HG03520 (cell line): Measurements from ENCODE around the gene ERC2.

Source experiments
- ATAC-seq: cut with Tn5 transposase; IDR thresholded peaks from one replicate; pipeline ENCODE4 v1.9.1; 2021; ENCODE audit warnings: mild to moderate bottlenecking, moderate library complexity; ENCODE audit not compliant: unreplicated experiment

The ERC2 gene

GRCh38 chr3:55636300-55637195 lies 831.7 kb downstream of the ERC2 start:
- no peak for ATAC-seq

GRCh38 chr3:55634345-55634744 lies 833.9 kb downstream of the ERC2 start:
- no peak for ATAC-seq

GRCh38 chr3:55633333-55633732 lies 834.9 kb downstream of the ERC2 start:
- ATAC-seq = no peak

GRCh38 chr3:55631766-55632331 lies 836.4 kb downstream of the ERC2 start:
- no peak for ATAC-seq

- ATAC-seq = no peak
Measured at GRCh38 chr3:55630921-55631299, 837.4 kb downstream of the ERC2 start.

- no peak for ATAC-seq
Measured at GRCh38 chr3:55630280-55630920, 837.9 kb downstream of the ERC2 start.

GRCh38 chr3:55629432-55629831 lies 838.8 kb downstream of the ERC2 start:
- no peak for ATAC-seq

- ATAC-seq = no peak
Measured at GRCh38 chr3:55626279-55626665, 842.0 kb downstream of the ERC2 start.

- ATAC-seq = no peak
Measured at GRCh38 chr3:55624238-55624637, 844.0 kb downstream of the ERC2 start.

- no peak for ATAC-seq
Measured at GRCh38 chr3:55623786-55624185, 844.5 kb downstream of the ERC2 start.

GRCh38 chr3:55622733-55623132 lies 845.5 kb downstream of the ERC2 start:
- no peak for ATAC-seq

- ATAC-seq = no peak
Measured at GRCh38 chr3:55622116-55622515, 846.2 kb downstream of the ERC2 start.

- ATAC-seq = no peak
Measured at GRCh38 chr3:55621648-55622047, 846.6 kb downstream of the ERC2 start.

- no peak for ATAC-seq
Measured at GRCh38 chr3:55621026-55621422, 847.2 kb downstream of the ERC2 start.

- ATAC-seq = peak; percentile 34
Measured at GRCh38 chr3:55620351-55621025, 847.8 kb downstream of the ERC2 start.

GRCh38 chr3:55619046-55619808 lies 849.0 kb downstream of the ERC2 start:
- ATAC-seq = no peak

GRCh38 chr3:55617385-55617784 lies 850.9 kb downstream of the ERC2 start:
- no peak for ATAC-seq

- ATAC-seq = no peak
Measured at GRCh38 chr3:55616803-55617202, 851.5 kb downstream of the ERC2 start.

GRCh38 chr3:55615694-55616295 lies 852.5 kb downstream of the ERC2 start:
- no peak for ATAC-seq

GRCh38 chr3:55615039-55615693 lies 853.1 kb downstream of the ERC2 start:
- no peak for ATAC-seq
